Loucy (cell line): Measurements from ENCODE around the gene TBCC.

Experiments
- H2AFZ ChIP-seq: fragments of 200-600 bp; sonication (generic); 2 replicates; pipeline ENCODE4 v1.6.0; 2016; ENCODE audit warnings: antibody characterized with exemption, mild to moderate bottlenecking, low read length, moderate library complexity
- H3F3A ChIP-seq: fragments of 200-600 bp; 2 replicates; pipeline ENCODE4 v1.6.0; 2016; ENCODE audit warnings: antibody characterized with exemption, low read depth, mild to moderate bottlenecking
- H3K27me3 ChIP-seq: fragments of 200-600 bp; sonication (generic); 2 replicates; pipeline ENCODE4 v1.6.1; 2014; ENCODE audit warnings: low read length, mild to moderate bottlenecking; ENCODE audit not compliant: insufficient read depth, poor library complexity, severe bottlenecking
- H3K36me3 ChIP-seq: fragments of 200-600 bp; sonication (generic); 2 replicates; pipeline ENCODE4 v1.6.1; 2016; ENCODE audit warnings: low read length; ENCODE audit not compliant: insufficient read depth
- H3K4me1 ChIP-seq: fragments of 200-600 bp; sonication (generic); 2 replicates; pipeline ENCODE4 v1.5.1; 2014; ENCODE audit warnings: low read length, mild to moderate bottlenecking; ENCODE audit not compliant: insufficient read depth, poor library complexity, severe bottlenecking
- H3K4me2 ChIP-seq: fragments of 200-600 bp; sonication (generic); 2 replicates; pipeline ENCODE4 v1.6.0; 2014; ENCODE audit warnings: antibody characterized with exemption, low read length, low read depth, mild to moderate bottlenecking; ENCODE audit not compliant: poor library complexity, severe bottlenecking
- H3K4me3 ChIP-seq: fragments of 200-600 bp; sonication (generic); 2 replicates; pipeline ENCODE4 v1.5.1; 2014; ENCODE audit warnings: low read length, mild to moderate bottlenecking, mixed read lengths; ENCODE audit not compliant: poor library complexity, severe bottlenecking
- H3K79me2 ChIP-seq: fragments of 200-600 bp; sonication (generic); 2 replicates; pipeline ENCODE4 v1.6.1; 2014; ENCODE audit warnings: low read length; ENCODE audit not compliant: insufficient read depth
- H3K9ac ChIP-seq: fragments of 200-600 bp; sonication (generic); 2 replicates; pipeline ENCODE4 v1.6.0; 2014; ENCODE audit warnings: mild to moderate bottlenecking, low read depth, low read length, moderate library complexity; ENCODE audit not compliant: poor library complexity, severe bottlenecking
- H3K9me2 ChIP-seq: fragments of 200-600 bp; sonication (generic); replicated peaks from 2 replicates; pipeline ENCODE4 v1.6.1; 2016; ENCODE audit warnings: low read depth, low read length, mixed read lengths
- H3K9me3 ChIP-seq: fragments of 200-600 bp; sonication (generic); 2 replicates; pipeline ENCODE4 v1.6.1; 2014; ENCODE audit warnings: mild to moderate bottlenecking, antibody characterized with exemption, low read length, low read depth; ENCODE audit not compliant: insufficient read depth
- H4K20me1 ChIP-seq: fragments of 200-600 bp; sonication (generic); 2 replicates; pipeline ENCODE4 v1.6.0; 2014; ENCODE audit warnings: antibody characterized with exemption, low read length, mild to moderate bottlenecking; ENCODE audit not compliant: insufficient read depth, poor library complexity, severe bottlenecking
- EZH2phosphoT487 ChIP-seq: fragments of 200-600 bp; IDR thresholded peaks from 2 replicates; pipeline ENCODE4 v1.6.1; 2018; ENCODE audit warnings: antibody characterized with exemption, mild to moderate bottlenecking, moderate library complexity, borderline replicate concordance
- TF ChIP-seq, protein P1 (sequence below): fragments of 200-600 bp; sonication (generic); conservative IDR thresholded peaks from 2 replicates; pipeline ENCODE4 v1.5.1; 2014; ENCODE audit warnings: mild to moderate bottlenecking, antibody characterized with exemption, low read length

TBCC gene

DNA sequence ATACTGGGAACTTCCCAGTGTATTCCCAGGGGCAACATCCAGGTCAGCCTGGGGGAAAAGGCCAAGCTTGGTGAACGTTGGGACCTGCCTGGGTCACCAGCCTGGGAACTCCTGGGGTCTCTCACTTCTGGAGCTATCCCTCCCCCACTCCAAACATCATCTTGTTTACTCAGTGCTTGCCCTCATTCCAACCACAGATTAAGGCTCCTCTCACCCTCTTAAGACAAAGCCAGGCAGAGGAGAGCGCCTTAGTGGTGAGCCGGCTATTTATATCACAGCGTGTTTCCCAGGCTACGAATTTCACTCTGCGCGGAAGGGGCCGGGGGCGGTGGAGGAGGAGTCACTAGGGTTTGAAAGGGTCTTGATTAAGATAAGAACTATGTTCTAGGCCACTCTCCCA, 35.6 kb downstream of the TBCC start:
- Histone ChIP-seq H3K9me3 (no peaks in the 10 kb centered on the region), H2AFZ (no peak overlapping the region), H3K36me3 (no peaks in the 10 kb centered on the region), H3K4me1 (no peaks in the 10 kb centered on the region), H3K9ac (no peak overlapping the region), H3K4me2 (no peak overlapping the region), H3K9me2 (no peaks in the 10 kb centered on the region), H3K79me2 (no peaks in the 10 kb centered on the region), H3K4me3 (no peak overlapping the region), H3F3A (no peaks in the 10 kb centered on the region), H4K20me1 (no peaks in the 10 kb centered on the region), H3K27me3 (no peaks in the 10 kb centered on the region)
- TF ChIP-seq, protein P1, sequence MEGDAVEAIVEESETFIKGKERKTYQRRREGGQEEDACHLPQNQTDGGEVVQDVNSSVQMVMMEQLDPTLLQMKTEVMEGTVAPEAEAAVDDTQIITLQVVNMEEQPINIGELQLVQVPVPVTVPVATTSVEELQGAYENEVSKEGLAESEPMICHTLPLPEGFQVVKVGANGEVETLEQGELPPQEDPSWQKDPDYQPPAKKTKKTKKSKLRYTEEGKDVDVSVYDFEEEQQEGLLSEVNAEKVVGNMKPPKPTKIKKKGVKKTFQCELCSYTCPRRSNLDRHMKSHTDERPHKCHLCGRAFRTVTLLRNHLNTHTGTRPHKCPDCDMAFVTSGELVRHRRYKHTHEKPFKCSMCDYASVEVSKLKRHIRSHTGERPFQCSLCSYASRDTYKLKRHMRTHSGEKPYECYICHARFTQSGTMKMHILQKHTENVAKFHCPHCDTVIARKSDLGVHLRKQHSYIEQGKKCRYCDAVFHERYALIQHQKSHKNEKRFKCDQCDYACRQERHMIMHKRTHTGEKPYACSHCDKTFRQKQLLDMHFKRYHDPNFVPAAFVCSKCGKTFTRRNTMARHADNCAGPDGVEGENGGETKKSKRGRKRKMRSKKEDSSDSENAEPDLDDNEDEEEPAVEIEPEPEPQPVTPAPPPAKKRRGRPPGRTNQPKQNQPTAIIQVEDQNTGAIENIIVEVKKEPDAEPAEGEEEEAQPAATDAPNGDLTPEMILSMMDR: no peak
- TF ChIP-seq EZH2phosphoT487: no peak

DNA sequence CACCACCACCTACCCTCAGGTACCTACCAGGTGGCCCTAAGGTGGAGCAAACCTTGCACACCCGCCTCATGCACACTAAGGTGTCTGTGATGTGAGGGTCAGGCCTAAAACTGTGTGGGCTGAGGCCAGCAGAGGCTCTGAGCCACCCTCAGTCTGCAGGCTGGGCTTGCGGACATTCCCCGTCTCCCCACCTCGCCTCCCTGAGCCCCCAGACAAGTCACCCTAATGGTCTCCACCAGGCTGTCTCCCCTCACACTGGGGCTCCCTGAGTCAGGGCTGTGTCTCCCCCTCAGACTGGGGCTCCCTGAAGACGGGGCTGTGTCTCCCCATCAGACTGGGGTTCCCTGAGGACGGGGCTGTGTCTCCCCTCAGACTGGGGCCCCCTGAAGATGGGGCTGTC, 36.0 kb downstream of the TBCC start:
- Histone ChIP-seq H3K9me2 (no peaks in the 10 kb centered on the region), H3K9ac (no peak overlapping the region), H3K4me3 (no peak overlapping the region), H3K27me3 (no peaks in the 10 kb centered on the region), H3K4me1 (no peaks in the 10 kb centered on the region), H3K4me2 (no peak overlapping the region), H3F3A (no peaks in the 10 kb centered on the region), H2AFZ (no peak overlapping the region), H4K20me1 (no peaks in the 10 kb centered on the region), H3K36me3 (no peaks in the 10 kb centered on the region), H3K9me3 (no peaks in the 10 kb centered on the region), H3K79me2 (no peaks in the 10 kb centered on the region)
- no peak for TF ChIP-seq EZH2phosphoT487
- TF ChIP-seq, protein P1: no peak

DNA sequence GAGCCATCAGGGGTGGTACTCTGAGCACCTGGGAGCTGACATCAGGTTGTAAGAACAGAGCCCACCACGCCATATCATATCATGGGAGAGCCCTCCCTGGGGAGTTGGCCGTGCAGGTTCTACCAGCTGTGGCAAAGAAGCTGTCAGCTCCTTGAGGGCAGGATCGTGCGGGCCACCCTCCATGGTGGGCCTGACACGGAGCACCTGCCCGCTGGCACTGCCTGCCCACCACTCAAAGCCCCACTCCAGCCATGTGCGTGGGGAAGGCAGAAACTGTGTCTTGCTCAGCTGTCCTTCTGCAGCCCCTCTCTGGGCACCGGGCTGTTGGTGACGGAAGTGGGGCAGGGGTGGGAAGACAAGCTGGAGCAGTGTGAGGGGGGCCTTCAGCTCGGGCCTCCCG, 37.8 kb downstream of the TBCC start:
- Histone ChIP-seq H3K9me2 (no peaks in the 10 kb centered on the region), H3K9ac (no peak overlapping the region), H3K4me1 (no peaks in the 10 kb centered on the region), H2AFZ (no peak overlapping the region), H3K9me3 (no peaks in the 10 kb centered on the region), H3K4me2 (no peak overlapping the region), H3K4me3 (no peak overlapping the region), H3K79me2 (no peaks in the 10 kb centered on the region), H3K36me3 (no peaks in the 10 kb centered on the region), H3F3A (no peaks in the 10 kb centered on the region), H3K27me3 (no peaks in the 10 kb centered on the region), H4K20me1 (no peaks in the 10 kb centered on the region)
- no peak for TF ChIP-seq EZH2phosphoT487
- TF ChIP-seq, protein P1: no peak
